ENCODE measurements around the gene MAP3K5. TPM values are rescaled to one million over a fixed set of nuclear protein-coding genes. Genes with fewer than 3 reads are reported as not detected.

Gene MAP3K5
- total RNA-seq, 3 donors from 2014 or later (not counting 1 experiment from before 2014, with no cell fraction given), result 19.7 to 36.7 (median 35.4) TPM

DNA sequence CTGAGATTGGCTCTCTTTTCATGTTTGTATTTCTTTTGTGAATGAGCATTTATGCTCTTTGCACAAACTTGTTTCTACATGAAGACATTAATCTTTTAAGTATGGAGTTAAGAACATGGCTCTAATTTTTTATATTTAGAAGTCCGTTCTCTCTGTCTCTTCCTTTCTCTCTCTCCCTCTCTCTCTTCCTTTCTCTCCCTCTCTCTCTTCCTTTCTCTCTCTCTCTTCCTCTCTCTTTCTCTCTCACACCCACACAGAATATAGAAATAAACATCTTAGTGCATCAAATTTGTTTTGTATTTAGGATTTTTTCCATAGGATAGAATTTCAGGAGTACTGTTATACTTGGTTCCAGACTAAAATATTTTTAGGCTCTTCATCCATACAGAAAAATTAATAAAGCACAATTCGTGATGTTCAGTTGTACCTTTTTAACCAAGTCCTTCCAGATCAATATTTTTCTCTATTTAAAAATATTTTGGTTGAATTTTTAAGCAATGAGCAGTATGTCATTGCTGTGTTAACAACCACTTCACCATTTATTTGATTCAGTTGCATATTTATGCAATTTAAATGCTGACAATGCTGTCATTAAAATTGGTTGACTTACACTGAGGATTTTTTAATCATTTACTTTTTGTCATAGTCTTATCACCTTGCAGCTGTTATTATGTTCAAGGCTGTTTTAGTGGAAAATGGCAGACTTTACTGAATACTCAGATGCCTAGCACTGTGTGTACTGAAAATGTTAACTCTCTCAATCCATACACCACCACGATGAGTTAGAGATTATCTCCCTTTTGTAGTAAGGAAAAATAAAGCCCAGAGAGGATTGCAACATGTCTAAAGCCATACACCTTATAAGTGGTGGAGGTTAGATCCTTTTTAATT, 129.7 kb downstream of the MAP3K5 start:
- intact Hi-C loops (cut with micrococcal nuclease), result no loop called here
- Mint-ChIP-seq H3K36me3 (peaks cover 2% of the 10 kb centered on the region), H3K27ac (no peak overlapping the region), H3K4me3 (no peak overlapping the region), H3K9me3 (no peaks in the 10 kb centered on the region), H3K4me1 (no peaks in the 10 kb centered on the region), H3K27me3 (ENCODE audit: low read depth in 2 of 2) (no peaks in the 10 kb centered on the region)
- H3K27me3 ChIP-seq (ENCODE audit: control insufficient read depth, insufficient read depth, low read length), result no peaks in the 10 kb centered on the region
- ATAC-seq, result no peak
- H3K27ac ChIP-seq (ENCODE audit: low read length), result no peak overlapping the region
- H3K4me3 ChIP-seq (ENCODE audit: low read length), result no peak overlapping the region
- peaks cover 9% of the 10 kb centered on the region for H3K36me3 ChIP-seq (ENCODE audit: control insufficient read depth, insufficient read depth, low read length)
- WGBS (ENCODE audit: insufficient coverage), result 100% methylated on average over 1 of the region's 3 CpGs
- H3K4me1 ChIP-seq (ENCODE audit: control insufficient read depth, insufficient read depth, low read length), result no peaks in the 10 kb centered on the region
- no peaks in the 10 kb centered on the region for H3K9me3 ChIP-seq (ENCODE audit: control insufficient read depth, insufficient read depth, low read length)
- TF ChIP-seq, protein P1, sequence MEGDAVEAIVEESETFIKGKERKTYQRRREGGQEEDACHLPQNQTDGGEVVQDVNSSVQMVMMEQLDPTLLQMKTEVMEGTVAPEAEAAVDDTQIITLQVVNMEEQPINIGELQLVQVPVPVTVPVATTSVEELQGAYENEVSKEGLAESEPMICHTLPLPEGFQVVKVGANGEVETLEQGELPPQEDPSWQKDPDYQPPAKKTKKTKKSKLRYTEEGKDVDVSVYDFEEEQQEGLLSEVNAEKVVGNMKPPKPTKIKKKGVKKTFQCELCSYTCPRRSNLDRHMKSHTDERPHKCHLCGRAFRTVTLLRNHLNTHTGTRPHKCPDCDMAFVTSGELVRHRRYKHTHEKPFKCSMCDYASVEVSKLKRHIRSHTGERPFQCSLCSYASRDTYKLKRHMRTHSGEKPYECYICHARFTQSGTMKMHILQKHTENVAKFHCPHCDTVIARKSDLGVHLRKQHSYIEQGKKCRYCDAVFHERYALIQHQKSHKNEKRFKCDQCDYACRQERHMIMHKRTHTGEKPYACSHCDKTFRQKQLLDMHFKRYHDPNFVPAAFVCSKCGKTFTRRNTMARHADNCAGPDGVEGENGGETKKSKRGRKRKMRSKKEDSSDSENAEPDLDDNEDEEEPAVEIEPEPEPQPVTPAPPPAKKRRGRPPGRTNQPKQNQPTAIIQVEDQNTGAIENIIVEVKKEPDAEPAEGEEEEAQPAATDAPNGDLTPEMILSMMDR (IDR thresholded peaks at IDR 0.05), result no peak
- DNase-seq, result no peak

DNA sequence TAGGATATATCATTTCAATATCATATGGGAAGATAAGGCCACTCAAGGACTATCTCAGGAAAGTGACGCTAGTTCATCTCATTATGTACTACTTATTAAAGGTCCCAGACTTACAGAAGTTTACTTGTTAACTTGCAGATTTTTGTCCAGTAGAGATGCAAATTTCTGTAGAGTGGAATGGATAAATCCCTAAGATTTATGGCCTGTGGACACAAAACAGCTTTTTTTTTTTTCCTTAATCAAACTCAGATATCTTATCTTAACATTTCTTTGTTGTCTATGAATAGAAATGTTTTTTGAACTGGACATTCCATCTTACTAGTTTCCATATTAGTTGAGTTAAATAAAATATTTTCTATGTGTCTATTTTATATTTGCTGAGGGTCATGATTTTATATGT, 131.6 kb downstream of the MAP3K5 start:
- no peak overlapping the region for H3K4me3 Mint-ChIP-seq
- TF ChIP-seq, protein P1 (IDR thresholded peaks at IDR 0.05), result no peak
- no peaks in the 10 kb centered on the region for H3K27me3 ChIP-seq (ENCODE audit: control insufficient read depth, insufficient read depth, low read length)
- H3K4me1 ChIP-seq (ENCODE audit: control insufficient read depth, insufficient read depth, low read length), result no peaks in the 10 kb centered on the region
- H3K9me3 Mint-ChIP-seq, result no peaks in the 10 kb centered on the region
- peaks cover 18% of the 10 kb centered on the region for H3K36me3 ChIP-seq (ENCODE audit: control insufficient read depth, insufficient read depth, low read length)
- no peak overlapping the region for H3K4me3 ChIP-seq (ENCODE audit: low read length)
- WGBS (ENCODE audit: insufficient coverage), result 100% methylated on average over 1 of the region's 1 CpG
- H3K4me1 Mint-ChIP-seq, result no peaks in the 10 kb centered on the region
- DNase-seq, result no peak
- H3K36me3 Mint-ChIP-seq, result peaks cover 7% of the 10 kb centered on the region
- intact Hi-C loops (cut with micrococcal nuclease), result no loop called here
- H3K27ac ChIP-seq (ENCODE audit: low read length), result no peak overlapping the region
- H3K27ac Mint-ChIP-seq, result no peak overlapping the region
- no peaks in the 10 kb centered on the region for H3K9me3 ChIP-seq (ENCODE audit: control insufficient read depth, insufficient read depth, low read length)
- H3K27me3 Mint-ChIP-seq (ENCODE audit: low read depth in 2 of 2), result no peaks in the 10 kb centered on the region
- no peak for ATAC-seq

DNA sequence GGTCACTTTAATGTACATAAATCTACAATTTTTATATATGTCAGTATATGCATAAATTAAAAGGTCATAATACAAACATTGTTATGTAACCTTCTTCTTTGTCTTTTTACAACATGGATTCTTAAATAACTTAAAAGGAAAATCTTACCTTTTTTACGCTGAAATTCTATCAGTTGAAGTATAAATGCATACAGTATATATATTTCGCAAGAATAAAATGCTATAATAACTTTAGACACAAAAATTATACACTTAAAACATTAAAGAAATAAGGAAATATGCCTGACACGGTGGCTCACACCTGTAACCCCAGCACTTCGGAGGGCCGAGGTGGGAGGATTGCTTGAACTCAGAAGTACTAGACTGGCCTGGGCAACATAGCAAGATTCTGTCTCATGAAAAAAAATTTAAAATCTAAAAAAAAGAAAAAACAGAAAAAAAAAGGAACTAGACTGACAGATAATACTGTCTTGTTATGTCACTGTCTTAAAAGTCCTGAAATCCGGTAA, 132.2 kb downstream of the MAP3K5 start:
- no peaks in the 10 kb centered on the region for H3K4me1 ChIP-seq (ENCODE audit: control insufficient read depth, insufficient read depth, low read length)
- peaks cover 23% of the 10 kb centered on the region for H3K36me3 ChIP-seq (ENCODE audit: control insufficient read depth, insufficient read depth, low read length)
- no peak overlapping the region for H3K27ac ChIP-seq (ENCODE audit: low read length)
- Mint-ChIP-seq H3K4me3 (no peak overlapping the region), H3K27me3 (ENCODE audit: low read depth in 2 of 2) (no peaks in the 10 kb centered on the region), H3K4me1 (no peaks in the 10 kb centered on the region), H3K27ac (no peak overlapping the region), H3K36me3 (peaks cover 7% of the 10 kb centered on the region), H3K9me3 (no peaks in the 10 kb centered on the region)
- DNase-seq (no peak), ATAC-seq (no peak)
- no peaks in the 10 kb centered on the region for H3K9me3 ChIP-seq (ENCODE audit: control insufficient read depth, insufficient read depth, low read length)
- WGBS (ENCODE audit: insufficient coverage), result 97% methylated on average over 3 of the region's 6 CpGs
- no peak overlapping the region for H3K4me3 ChIP-seq (ENCODE audit: low read length)
- no peaks in the 10 kb centered on the region for H3K27me3 ChIP-seq (ENCODE audit: control insufficient read depth, insufficient read depth, low read length)
- intact Hi-C loops (cut with micrococcal nuclease), result no loop called here
- TF ChIP-seq, protein P1 (IDR thresholded peaks at IDR 0.05), result no peak

All from natural killer cell (primary cell).